Fibroblast of lung (primary cell): ENCODE measurements around the gene HYAL2.

Experiments
- EZH2 ChIP-seq: IDR thresholded peaks from 2 replicates; pipeline ENCODE4 v1.5.1; 2012; ENCODE audit warnings: low read length, control low read depth, mild to moderate bottlenecking; ENCODE audit errors: missing control alignments
- TF ChIP-seq, protein P1 (sequence below), 2 donors: IDR thresholded peaks in 1 of 2; conservative IDR thresholded peaks in 1 of 2; 1 replicate in 1 of 2; 2 replicates in 1 of 2; pipeline ENCODE4 v1.5.1; 2011 to 2012; ENCODE audit warnings: low read length in 2 of 2, control low read depth in 1 of 2, inconsistent platforms in 1 of 2, low read depth in 1 of 2, mild to moderate bottlenecking in 1 of 2

GRCh38 chr3:50359760-50360110 is 37.2 kb upstream of the HYAL2 start:
- TF ChIP-seq, protein P1, sequence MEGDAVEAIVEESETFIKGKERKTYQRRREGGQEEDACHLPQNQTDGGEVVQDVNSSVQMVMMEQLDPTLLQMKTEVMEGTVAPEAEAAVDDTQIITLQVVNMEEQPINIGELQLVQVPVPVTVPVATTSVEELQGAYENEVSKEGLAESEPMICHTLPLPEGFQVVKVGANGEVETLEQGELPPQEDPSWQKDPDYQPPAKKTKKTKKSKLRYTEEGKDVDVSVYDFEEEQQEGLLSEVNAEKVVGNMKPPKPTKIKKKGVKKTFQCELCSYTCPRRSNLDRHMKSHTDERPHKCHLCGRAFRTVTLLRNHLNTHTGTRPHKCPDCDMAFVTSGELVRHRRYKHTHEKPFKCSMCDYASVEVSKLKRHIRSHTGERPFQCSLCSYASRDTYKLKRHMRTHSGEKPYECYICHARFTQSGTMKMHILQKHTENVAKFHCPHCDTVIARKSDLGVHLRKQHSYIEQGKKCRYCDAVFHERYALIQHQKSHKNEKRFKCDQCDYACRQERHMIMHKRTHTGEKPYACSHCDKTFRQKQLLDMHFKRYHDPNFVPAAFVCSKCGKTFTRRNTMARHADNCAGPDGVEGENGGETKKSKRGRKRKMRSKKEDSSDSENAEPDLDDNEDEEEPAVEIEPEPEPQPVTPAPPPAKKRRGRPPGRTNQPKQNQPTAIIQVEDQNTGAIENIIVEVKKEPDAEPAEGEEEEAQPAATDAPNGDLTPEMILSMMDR (conservative IDR thresholded peaks at IDR 0.05 in 1 of 2, IDR thresholded peaks at IDR 0.05 in 1 of 2; ENCODE audit: low read depth in 1 of 2, low read length in 2 of 2), result no peak
- no peak for TF ChIP-seq EZH2
